ENCODE measurements around the gene NXNL1. TPM values are rescaled to one million over a fixed set of nuclear protein-coding genes. Genes with fewer than 3 reads are reported as not detected.

NXNL1 gene
- total RNA-seq, 2 experiments from 2014 or later: not detected

GRCh38 chr19:17488593-17489391 lies 28.1 kb upstream of the NXNL1 start:
- CTCF ChIA-PET: interaction anchor here (0.9 kb wide), 1 partner anchor 22 kb away, joined by 3 read pairs; no protein-coding TSS in a partner anchor
- H3K27ac ChIP-seq (ENCODE audit: low read depth in 1 of 2, low read length in 2 of 2): peak overlapping the region in 1 of 2 donors; percentile 55

GRCh38 chr19:17487284-17488121 lies 26.8 kb upstream of the NXNL1 start:
- Histone ChIP-seq H3K36me3 (ENCODE audit: insufficient read depth, low read length) (no peaks in the 10 kb centered on the region), H3K27me3 (ENCODE audit: control insufficient read depth in 1 of 2, insufficient read depth in 2 of 2, low read length in 2 of 2) (no peaks in the 10 kb centered on the region), H3K4me3 (ENCODE audit: low read length) (no peak overlapping the region), H3K27ac (ENCODE audit: low read depth in 1 of 2, low read length in 2 of 2) (no peak overlapping the region), H3K9me3 (ENCODE audit: control insufficient read depth in 1 of 2, insufficient read depth in 1 of 2, low read length in 2 of 2) (no peaks in the 10 kb centered on the region), H3K4me1 (ENCODE audit: insufficient read depth, low read length) (peaks cover 38% of the 10 kb centered on the region)
- ATAC-seq (ENCODE audit: poor library complexity) (no peak), DNase-seq (no peak)
- TF ChIP-seq CTCF (IDR thresholded peaks at IDR 0.05): no peak
- Mint-ChIP-seq H3K9me3 (no peaks in the 10 kb centered on the region), H3K36me3 (ENCODE audit: low read depth) (no peaks in the 10 kb centered on the region), H3K4me1 (ENCODE audit: low read depth) (peaks cover 11% of the 10 kb centered on the region), H3K27me3 (no peaks in the 10 kb centered on the region), H3K4me3 (no peak overlapping the region), H3K27ac (no peak overlapping the region)
- ChIA-PET POLR2A (interaction anchor here (0.5 kb wide), 1 partner anchor 84 kb away, joined by 5 read pairs; no protein-coding TSS in a partner anchor), CTCF (interaction anchor here (1.3 kb wide), 1 partner anchor 8 kb away, joined by 5 read pairs; no protein-coding TSS in a partner anchor)
- intact Hi-C loops (cut with DNase I, micrococcal nuclease): no loop called here

More at GRCh38 chr19:17488593-17489391, 28.1 kb upstream of the NXNL1 start:
- no peak overlapping the region for H3K27ac Mint-ChIP-seq
- Histone ChIP-seq H3K4me3 (ENCODE audit: low read length) (peak overlapping the region; percentile 43), H3K36me3 (ENCODE audit: insufficient read depth, low read length) (no peaks in the 10 kb centered on the region), H3K4me1 (ENCODE audit: insufficient read depth, low read length) (peaks cover 38% of the 10 kb centered on the region), H3K9me3 (ENCODE audit: control insufficient read depth in 1 of 2, insufficient read depth in 1 of 2, low read length in 2 of 2) (no peaks in the 10 kb centered on the region), H3K27me3 (ENCODE audit: control insufficient read depth in 1 of 2, insufficient read depth in 2 of 2, low read length in 2 of 2) (no peaks in the 10 kb centered on the region)
- intact Hi-C loops (cut with DNase I, micrococcal nuclease): no loop called here
- H3K9me3 Mint-ChIP-seq: no peaks in the 10 kb centered on the region
- no peak for TF ChIP-seq CTCF (IDR thresholded peaks at IDR 0.05)
- ATAC-seq (ENCODE audit: poor library complexity) (no peak), DNase-seq (peak in 13 of 14 experiments; percentile 45 to 88 (median 71))
- no peaks in the 10 kb centered on the region for H3K36me3 Mint-ChIP-seq (ENCODE audit: low read depth)
- no peaks in the 10 kb centered on the region for H3K27me3 Mint-ChIP-seq
- POLR2A ChIA-PET: no interaction called here
- peaks cover 11% of the 10 kb centered on the region for H3K4me1 Mint-ChIP-seq (ENCODE audit: low read depth)
- no peak overlapping the region for H3K4me3 Mint-ChIP-seq

- ChIA-PET CTCF (interaction anchor here (1.3 kb wide), 1 partner anchor 9 kb away, joined by 5 read pairs; no protein-coding TSS in a partner anchor), POLR2A (no interaction called here)
- H3K4me3 Mint-ChIP-seq: no peak overlapping the region
- peak in 1 of 14 experiments; percentile 30 for DNase-seq
- no peak overlapping the region for H3K27ac ChIP-seq (ENCODE audit: low read depth in 1 of 2, low read length in 2 of 2)
- peaks cover 38% of the 10 kb centered on the region for H3K4me1 ChIP-seq (ENCODE audit: insufficient read depth, low read length)
- H3K9me3 ChIP-seq (ENCODE audit: control insufficient read depth in 1 of 2, insufficient read depth in 1 of 2, low read length in 2 of 2): no peaks in the 10 kb centered on the region
- no peaks in the 10 kb centered on the region for H3K27me3 ChIP-seq (ENCODE audit: control insufficient read depth in 1 of 2, insufficient read depth in 2 of 2, low read length in 2 of 2)
- no peak for ATAC-seq (ENCODE audit: poor library complexity)
- no peak for TF ChIP-seq CTCF (IDR thresholded peaks at IDR 0.05)
- H3K27me3 Mint-ChIP-seq: no peaks in the 10 kb centered on the region
- H3K36me3 Mint-ChIP-seq (ENCODE audit: low read depth): no peaks in the 10 kb centered on the region
- H3K9me3 Mint-ChIP-seq: no peaks in the 10 kb centered on the region
- intact Hi-C loops (cut with DNase I, micrococcal nuclease): no loop called here
- no peaks in the 10 kb centered on the region for H3K36me3 ChIP-seq (ENCODE audit: insufficient read depth, low read length)
- H3K4me3 ChIP-seq (ENCODE audit: low read length): no peak overlapping the region
- H3K27ac Mint-ChIP-seq: no peak overlapping the region
- H3K4me1 Mint-ChIP-seq (ENCODE audit: low read depth): peaks cover 11% of the 10 kb centered on the region
Observed at GRCh38 chr19:17486545-17487240, 26.0 kb upstream of the NXNL1 start.
